22Rv1 (cell line): Measurements from ENCODE around the gene LHX2.

ENCODE experiments used
- H3K27ac ChIP-seq: fragments of 450-650 bp; 2 replicates; pipeline ENCODE4 v1.5.1; 2017
- CTCF ChIP-seq: fragments of 450-650 bp; IDR thresholded peaks from 2 replicates; pipeline ENCODE4 v1.5.1; 2017; ENCODE audit warnings: mild to moderate bottlenecking
- ZFX ChIP-seq: fragments of 450-650 bp; IDR thresholded peaks from 2 replicates; pipeline ENCODE4 v1.6.1; 2017; ENCODE audit warnings: antibody characterized with exemption, borderline replicate concordance

The LHX2 gene

GRCh38 chr9:124010303-124010664 is 1.3 kb upstream of the LHX2 start:
- no peak overlapping the region for H3K27ac ChIP-seq
- TF ChIP-seq ZFX (no peak), CTCF (no peak)

GRCh38 chr9:124010665-124011321 is 775 bp upstream of the LHX2 start:
- H3K27ac ChIP-seq, result no peak overlapping the region
- TF ChIP-seq ZFX, result no peak
- no peak for TF ChIP-seq CTCF

GRCh38 chr9:124012368-124013301 is 1.1 kb downstream of the LHX2 start:
- TF ChIP-seq CTCF (no peak), ZFX (no peak)

GRCh38 chr9:124013309-124014210 is 2.0 kb downstream of the LHX2 start:
- TF ChIP-seq CTCF (no peak), ZFX (no peak)
- H3K27ac ChIP-seq, result no peak overlapping the region

More at GRCh38 chr9:124012368-124013301, 1.1 kb downstream of the LHX2 start:
- no peak overlapping the region for H3K27ac ChIP-seq

- H3K27ac ChIP-seq, result no peak overlapping the region
- TF ChIP-seq CTCF (no peak), ZFX (no peak)
These were observed 2.8 kb downstream of the LHX2 start for GRCh38 chr9:124014211-124014955.

GRCh38 chr9:124014956-124015660 is 3.5 kb downstream of the LHX2 start:
- no peak overlapping the region for H3K27ac ChIP-seq
- TF ChIP-seq ZFX (no peak), CTCF (no peak)
